Osteoblast (primary cell): ENCODE measurements around the gene SLC35G3. TPM values are rescaled to one million over a fixed set of nuclear protein-coding genes. Genes with fewer than 3 reads are reported as not detected.

ENCODE experiments used
- DNase-seq: peaks from one replicate; pipeline ENCODE4 v3.0.0; 2011; ENCODE audit warnings: low spot score, mixed read lengths; ENCODE audit not compliant: insufficient read length; ENCODE audit errors: missing footprints
- H2AFZ ChIP-seq: 2 replicates; pipeline ENCODE4 v1.6.0; 2011; ENCODE audit warnings: mild to moderate bottlenecking, low read length
- H3K27ac ChIP-seq: 2 replicates; pipeline ENCODE4 v1.5.1; 2011; ENCODE audit warnings: mild to moderate bottlenecking, low read depth, low read length, moderate library complexity
- H3K27me3 ChIP-seq: 2 replicates; pipeline ENCODE4 v1.6.0; 2012; ENCODE audit warnings: mild to moderate bottlenecking, control low read depth, inconsistent platforms, low read length, moderate library complexity; ENCODE audit not compliant: insufficient read depth
- H3K36me3 ChIP-seq: 2 replicates; pipeline ENCODE4 v1.5.1; 2011; ENCODE audit warnings: mild to moderate bottlenecking, low read length, control low read depth, moderate library complexity; ENCODE audit not compliant: insufficient read depth
- H3K4me1 ChIP-seq: 2 replicates; pipeline ENCODE4 v1.5.1; 2011; ENCODE audit warnings: mild to moderate bottlenecking, low read length, control low read depth, moderate library complexity; ENCODE audit not compliant: insufficient read depth
- H3K4me2 ChIP-seq: 2 replicates; pipeline ENCODE4 v1.6.0; 2011; ENCODE audit warnings: mild to moderate bottlenecking, low read length; ENCODE audit not compliant: insufficient read depth
- H3K4me3 ChIP-seq: fragments of 200-600 bp; sonication (generic); 3 replicates; pipeline ENCODE4 v1.5.1; 2012; ENCODE audit warnings: mild to moderate bottlenecking, low read length, inconsistent platforms; ENCODE audit not compliant: insufficient read depth
- H3K79me2 ChIP-seq: 2 replicates; pipeline ENCODE4 v1.6.0; 2012; ENCODE audit warnings: mild to moderate bottlenecking, low read length, control low read depth, inconsistent platforms; ENCODE audit not compliant: insufficient read depth
- H3K9me3 ChIP-seq: 2 replicates; pipeline ENCODE4 v1.5.1; 2011; ENCODE audit warnings: low read depth, low read length, control low read depth
- H4K20me1 ChIP-seq: 2 replicates; pipeline ENCODE4 v1.6.0; 2012; ENCODE audit warnings: mild to moderate bottlenecking, low read length, control low read depth; ENCODE audit not compliant: insufficient read depth
- total RNA-seq: library from RNA; depleted of rRNA; stranded (reverse); fragments of >200 nt; gene quantifications from 2 replicates; pipeline ENCODE4 v1.2.3, GENCODE V29; 2012
- TF ChIP-seq, protein P1 (sequence below): IDR thresholded peaks from 2 replicates; pipeline ENCODE4 v1.5.1; 2011; ENCODE audit warnings: mild to moderate bottlenecking, low read depth, low read length, moderate library complexity; ENCODE audit errors: extremely low read depth

Gene SLC35G3
- total RNA-seq, 1 donor: not detected

DNA sequence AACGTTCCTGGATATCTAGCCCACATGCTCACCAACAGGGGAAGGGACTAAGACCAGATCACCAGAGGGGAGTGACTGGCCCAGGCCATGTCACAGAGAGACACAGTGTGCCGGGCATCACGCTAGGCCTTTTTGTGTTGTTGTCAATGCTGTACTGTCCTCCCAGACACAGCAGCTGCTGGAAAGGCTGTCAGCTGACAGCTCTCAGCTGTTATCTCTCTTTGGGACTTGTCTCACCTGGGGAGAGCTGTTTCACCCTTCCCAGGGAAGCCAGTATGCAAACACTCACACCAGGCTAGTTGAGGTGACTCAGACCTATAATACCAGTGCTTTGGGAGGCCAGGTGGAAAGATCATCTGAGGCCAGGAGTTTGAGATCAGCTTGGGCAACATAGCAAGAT, 27.1 kb downstream of the SLC35G3 start:
- H3K27ac ChIP-seq: no peak overlapping the region
- TF ChIP-seq, protein P1, sequence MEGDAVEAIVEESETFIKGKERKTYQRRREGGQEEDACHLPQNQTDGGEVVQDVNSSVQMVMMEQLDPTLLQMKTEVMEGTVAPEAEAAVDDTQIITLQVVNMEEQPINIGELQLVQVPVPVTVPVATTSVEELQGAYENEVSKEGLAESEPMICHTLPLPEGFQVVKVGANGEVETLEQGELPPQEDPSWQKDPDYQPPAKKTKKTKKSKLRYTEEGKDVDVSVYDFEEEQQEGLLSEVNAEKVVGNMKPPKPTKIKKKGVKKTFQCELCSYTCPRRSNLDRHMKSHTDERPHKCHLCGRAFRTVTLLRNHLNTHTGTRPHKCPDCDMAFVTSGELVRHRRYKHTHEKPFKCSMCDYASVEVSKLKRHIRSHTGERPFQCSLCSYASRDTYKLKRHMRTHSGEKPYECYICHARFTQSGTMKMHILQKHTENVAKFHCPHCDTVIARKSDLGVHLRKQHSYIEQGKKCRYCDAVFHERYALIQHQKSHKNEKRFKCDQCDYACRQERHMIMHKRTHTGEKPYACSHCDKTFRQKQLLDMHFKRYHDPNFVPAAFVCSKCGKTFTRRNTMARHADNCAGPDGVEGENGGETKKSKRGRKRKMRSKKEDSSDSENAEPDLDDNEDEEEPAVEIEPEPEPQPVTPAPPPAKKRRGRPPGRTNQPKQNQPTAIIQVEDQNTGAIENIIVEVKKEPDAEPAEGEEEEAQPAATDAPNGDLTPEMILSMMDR: no peak
- H3K4me3 ChIP-seq: no peak overlapping the region
- peaks cover 4% of the 10 kb centered on the region for H3K27me3 ChIP-seq
- H4K20me1 ChIP-seq: no peaks in the 10 kb centered on the region
- H3K79me2 ChIP-seq: no peaks in the 10 kb centered on the region
- no peak for DNase-seq
- no peaks in the 10 kb centered on the region for H3K9me3 ChIP-seq
- peaks cover 6% of the 10 kb centered on the region for H3K4me1 ChIP-seq
- H3K36me3 ChIP-seq: no peaks in the 10 kb centered on the region
- H2AFZ ChIP-seq: no peak overlapping the region
- no peak overlapping the region for H3K4me2 ChIP-seq

DNA sequence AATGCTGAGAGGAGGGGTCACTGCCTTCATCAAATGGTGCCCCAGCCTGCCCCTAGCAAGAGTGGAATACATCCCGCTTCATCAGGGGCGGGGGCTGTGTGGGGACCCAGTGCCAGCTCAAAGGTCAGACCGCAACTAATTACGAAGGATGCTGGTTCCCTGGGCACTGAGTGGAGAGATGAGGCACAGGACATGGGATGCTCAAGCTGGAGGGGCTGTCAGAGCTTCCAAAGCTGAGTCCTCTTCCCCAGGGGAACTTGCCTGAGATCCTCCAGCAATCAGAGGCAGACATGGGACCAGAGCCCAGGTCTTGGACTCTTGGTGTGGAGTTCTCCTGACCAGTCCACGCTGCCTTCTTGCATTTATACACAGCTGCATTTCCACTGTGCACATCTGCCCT, 27.7 kb downstream of the SLC35G3 start:
- no peak overlapping the region for H3K27ac ChIP-seq
- no peaks in the 10 kb centered on the region for H4K20me1 ChIP-seq

DNA sequence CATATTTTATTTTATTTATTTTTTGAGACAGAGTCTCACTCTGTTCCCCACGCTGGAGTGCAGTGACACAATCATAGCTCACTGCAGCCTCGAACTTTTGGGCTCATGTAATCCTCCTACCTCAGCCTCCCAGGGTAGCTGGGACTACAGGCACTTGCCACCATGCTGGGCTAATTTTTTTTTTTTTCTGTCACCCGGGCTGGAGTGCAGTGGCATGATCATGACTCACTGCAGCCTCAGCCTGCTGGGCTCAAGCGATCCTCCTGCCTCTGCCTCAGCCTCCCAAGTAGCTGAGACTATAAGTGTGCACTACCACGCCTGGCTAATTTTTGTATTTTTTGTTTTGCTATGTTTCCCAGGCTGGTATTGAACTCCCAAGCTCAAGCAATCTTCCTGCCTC, 29.5 kb downstream of the SLC35G3 start:
- Histone ChIP-seq H3K4me3 (no peak overlapping the region), H3K36me3 (no peaks in the 10 kb centered on the region), H3K79me2 (no peaks in the 10 kb centered on the region), H3K9me3 (no peaks in the 10 kb centered on the region), H3K27me3 (peaks cover 13% of the 10 kb centered on the region), H3K27ac (no peak overlapping the region), H4K20me1 (no peaks in the 10 kb centered on the region), H3K4me1 (no peaks in the 10 kb centered on the region), H3K4me2 (no peak overlapping the region), H2AFZ (no peak overlapping the region)
- TF ChIP-seq, protein P1: no peak
- no peak for DNase-seq

More for the DNA sequence above, 27.7 kb downstream of the SLC35G3 start:
- TF ChIP-seq, protein P1: no peak
- Histone ChIP-seq H3K4me3 (no peak overlapping the region), H3K4me1 (peaks cover under 1% of the 10 kb centered on the region), H2AFZ (no peak overlapping the region), H3K9me3 (no peaks in the 10 kb centered on the region), H3K27me3 (peaks cover 4% of the 10 kb centered on the region), H3K36me3 (no peaks in the 10 kb centered on the region), H3K4me2 (no peak overlapping the region), H3K79me2 (no peaks in the 10 kb centered on the region)
- DNase-seq: no peak

DNA sequence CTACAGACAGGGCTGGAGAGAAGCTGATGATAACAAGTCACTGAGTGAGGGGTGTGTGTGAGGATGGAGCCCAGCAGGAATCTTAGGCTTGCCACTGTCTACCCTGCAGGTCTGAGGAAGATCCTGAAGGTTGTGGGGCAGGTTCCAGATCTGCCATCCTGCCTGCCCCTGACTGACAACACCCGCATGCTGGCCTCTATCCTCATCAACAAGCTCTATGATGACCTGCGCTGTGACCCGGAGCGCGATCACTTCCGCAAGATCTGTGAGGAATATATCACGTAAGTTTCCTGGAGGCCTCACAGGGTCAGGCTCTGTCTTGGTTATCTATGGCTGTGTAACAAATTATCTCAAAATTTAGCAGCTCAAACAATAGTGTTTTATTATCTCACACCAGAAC, 30.3 kb downstream of the SLC35G3 start:
- H3K27me3 ChIP-seq: peaks cover 13% of the 10 kb centered on the region
- no peaks in the 10 kb centered on the region for H3K79me2 ChIP-seq
- H3K27ac ChIP-seq: no peak overlapping the region
- H3K9me3 ChIP-seq: no peaks in the 10 kb centered on the region
- H4K20me1 ChIP-seq: no peaks in the 10 kb centered on the region
- no peak for DNase-seq
- H3K4me1 ChIP-seq: no peaks in the 10 kb centered on the region
- no peak overlapping the region for H3K4me2 ChIP-seq
- TF ChIP-seq, protein P1: no peak
- no peaks in the 10 kb centered on the region for H3K36me3 ChIP-seq
- H3K4me3 ChIP-seq: no peak overlapping the region
- H2AFZ ChIP-seq: no peak overlapping the region
